Measurements from ENCODE around the gene NR1I3.

DNA sequence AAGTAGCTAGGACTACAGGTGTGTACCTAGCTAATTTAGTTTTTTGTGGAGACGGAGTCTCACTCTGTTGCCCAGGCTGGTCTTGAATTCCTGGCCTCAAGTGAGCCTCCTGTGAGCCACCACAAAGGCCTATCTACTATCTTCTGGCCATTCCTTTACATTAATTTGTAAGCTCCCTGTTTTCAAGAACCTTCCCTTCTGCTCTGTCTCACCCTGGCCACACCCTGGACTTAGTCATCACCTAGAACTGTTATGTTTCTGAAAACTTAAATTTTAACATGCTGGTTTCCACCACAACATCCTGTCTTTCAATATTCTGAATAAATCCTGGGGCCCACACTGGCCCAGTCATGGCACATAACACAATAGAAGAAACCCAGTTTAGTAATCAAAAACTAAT lies 55.8 kb downstream of the NR1I3 start:
- TF ChIP-seq, protein P1, sequence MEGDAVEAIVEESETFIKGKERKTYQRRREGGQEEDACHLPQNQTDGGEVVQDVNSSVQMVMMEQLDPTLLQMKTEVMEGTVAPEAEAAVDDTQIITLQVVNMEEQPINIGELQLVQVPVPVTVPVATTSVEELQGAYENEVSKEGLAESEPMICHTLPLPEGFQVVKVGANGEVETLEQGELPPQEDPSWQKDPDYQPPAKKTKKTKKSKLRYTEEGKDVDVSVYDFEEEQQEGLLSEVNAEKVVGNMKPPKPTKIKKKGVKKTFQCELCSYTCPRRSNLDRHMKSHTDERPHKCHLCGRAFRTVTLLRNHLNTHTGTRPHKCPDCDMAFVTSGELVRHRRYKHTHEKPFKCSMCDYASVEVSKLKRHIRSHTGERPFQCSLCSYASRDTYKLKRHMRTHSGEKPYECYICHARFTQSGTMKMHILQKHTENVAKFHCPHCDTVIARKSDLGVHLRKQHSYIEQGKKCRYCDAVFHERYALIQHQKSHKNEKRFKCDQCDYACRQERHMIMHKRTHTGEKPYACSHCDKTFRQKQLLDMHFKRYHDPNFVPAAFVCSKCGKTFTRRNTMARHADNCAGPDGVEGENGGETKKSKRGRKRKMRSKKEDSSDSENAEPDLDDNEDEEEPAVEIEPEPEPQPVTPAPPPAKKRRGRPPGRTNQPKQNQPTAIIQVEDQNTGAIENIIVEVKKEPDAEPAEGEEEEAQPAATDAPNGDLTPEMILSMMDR (IDR thresholded peaks at IDR 0.05; ENCODE audit: low read depth, low read length), result no peak
- TF ChIP-seq MYC (IDR thresholded peaks at IDR 0.05; ENCODE audit: low read depth, low read length) (no peak), POLR2A (IDR thresholded peaks at IDR 0.05; ENCODE audit: extremely low read depth, insufficient read length) (no peak)
